ENCODE data around the gene ZMIZ2. TPM values are rescaled to one million over a fixed set of nuclear protein-coding genes. Genes with fewer than 3 reads are reported as not detected.
"Not testable (repeated sequence)": the region's sequence is repeated elsewhere in the genome, so short reads cannot be mapped to it uniquely, and the experiment has no call there.

The ZMIZ2 gene
- total RNA-seq, 1 experiment from 2014 or later: 142 TPM

DNA sequence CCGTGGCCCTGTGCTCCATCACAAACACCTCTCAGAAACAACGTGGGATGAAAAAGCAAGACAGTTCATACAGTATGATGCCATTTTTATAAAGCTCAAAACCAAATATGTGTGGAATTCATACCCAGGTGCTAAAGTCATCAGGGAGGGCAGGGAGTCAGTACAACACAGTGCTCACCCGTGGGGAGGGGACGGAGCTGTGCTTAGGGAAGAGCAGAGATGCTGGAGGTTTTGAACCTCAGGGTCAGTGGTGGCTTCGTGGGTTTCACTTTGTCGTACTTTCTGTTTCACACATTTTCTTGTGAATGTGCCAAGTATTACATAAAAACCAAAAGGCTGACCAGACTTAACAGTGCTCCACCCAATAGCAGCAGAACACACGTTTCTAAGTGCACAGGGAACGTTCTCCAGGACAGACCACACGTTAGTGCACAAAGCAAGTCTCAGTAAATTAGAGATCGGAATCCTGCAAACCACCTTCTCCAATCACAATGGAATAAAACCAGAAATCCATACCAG is 21.2 kb downstream of the ZMIZ2 start:
- Histone ChIP-seq H3K27me3 (ENCODE audit: insufficient read depth, low read depth) (no peaks in the 10 kb centered on the region), H3K9me3 (ENCODE audit: insufficient read depth, low read depth) (no peaks in the 10 kb centered on the region), H2AFZ (no peak overlapping the region), H3K36me3 (ENCODE audit: low read depth) (0 out of 2 replicates have a peak, but pooled peaks cover 5% of the 10 kb centered on the region), H3K4me2 (no peak overlapping the region), H4K20me1 (ENCODE audit: insufficient read depth) (no peaks in the 10 kb centered on the region), H3F3A (ENCODE audit: insufficient read depth, low read depth) (peaks cover 27% of the 10 kb centered on the region), H3K9me2 (ENCODE audit: insufficient read depth) (no peaks in the 10 kb centered on the region), H3K4me1 (replicated peaks; ENCODE audit: insufficient read depth) (peaks cover 9% of the 10 kb centered on the region), H3K27ac (no peak overlapping the region), H3K79me2 (ENCODE audit: low read depth) (no peaks in the 10 kb centered on the region), H3K4me3 (no peak overlapping the region)
- TF ChIP-seq, protein P1, sequence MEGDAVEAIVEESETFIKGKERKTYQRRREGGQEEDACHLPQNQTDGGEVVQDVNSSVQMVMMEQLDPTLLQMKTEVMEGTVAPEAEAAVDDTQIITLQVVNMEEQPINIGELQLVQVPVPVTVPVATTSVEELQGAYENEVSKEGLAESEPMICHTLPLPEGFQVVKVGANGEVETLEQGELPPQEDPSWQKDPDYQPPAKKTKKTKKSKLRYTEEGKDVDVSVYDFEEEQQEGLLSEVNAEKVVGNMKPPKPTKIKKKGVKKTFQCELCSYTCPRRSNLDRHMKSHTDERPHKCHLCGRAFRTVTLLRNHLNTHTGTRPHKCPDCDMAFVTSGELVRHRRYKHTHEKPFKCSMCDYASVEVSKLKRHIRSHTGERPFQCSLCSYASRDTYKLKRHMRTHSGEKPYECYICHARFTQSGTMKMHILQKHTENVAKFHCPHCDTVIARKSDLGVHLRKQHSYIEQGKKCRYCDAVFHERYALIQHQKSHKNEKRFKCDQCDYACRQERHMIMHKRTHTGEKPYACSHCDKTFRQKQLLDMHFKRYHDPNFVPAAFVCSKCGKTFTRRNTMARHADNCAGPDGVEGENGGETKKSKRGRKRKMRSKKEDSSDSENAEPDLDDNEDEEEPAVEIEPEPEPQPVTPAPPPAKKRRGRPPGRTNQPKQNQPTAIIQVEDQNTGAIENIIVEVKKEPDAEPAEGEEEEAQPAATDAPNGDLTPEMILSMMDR (conservative IDR thresholded peaks at IDR 0.05): no peak
- no peak for TF ChIP-seq EZH2 (IDR thresholded peaks at IDR 0.05; ENCODE audit: low read depth)
- DNase-seq: peak; percentile 37 to 47
- ChIA-PET POLR2A (ENCODE audit: unreplicated experiment) (interaction anchor here (1.0 kb wide), 1 partner anchor 28 kb away, joined by 3 read pairs; no protein-coding TSS in a partner anchor), CTCF (no interaction called here)
- BruUV-seq (replicated peaks): no TSS peak
- intact Hi-C loops (cut with micrococcal nuclease; ENCODE audit: unreplicated experiment): no loop called here

DNA sequence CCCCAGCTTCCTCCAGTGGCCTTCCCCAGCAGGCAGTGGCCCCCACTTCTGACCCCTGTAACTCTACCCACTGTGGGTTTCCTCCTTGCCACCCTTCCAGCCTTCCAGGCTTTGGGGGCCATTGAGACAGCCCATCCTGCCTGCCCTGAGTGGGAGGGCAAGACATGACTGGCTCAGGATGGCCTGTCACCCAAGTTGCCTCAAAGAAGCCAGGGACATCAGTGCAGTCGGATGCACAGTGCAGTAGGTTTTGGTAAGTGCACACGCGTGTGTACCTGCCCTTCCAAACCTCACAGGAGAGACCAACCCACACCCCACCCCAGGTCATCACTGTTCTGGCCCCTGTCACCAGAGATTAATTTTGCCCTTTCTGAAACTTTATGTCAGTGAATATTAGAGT is 22.7 kb downstream of the ZMIZ2 start:
- POLR2A ChIA-PET (ENCODE audit: unreplicated experiment): no interaction called here
- Histone ChIP-seq H3K4me1 (replicated peaks; ENCODE audit: insufficient read depth) (peaks cover 9% of the 10 kb centered on the region), H3K79me2 (ENCODE audit: low read depth) (no peaks in the 10 kb centered on the region), H3K4me3 (no peak overlapping the region), H3K27ac (no peak overlapping the region), H3K36me3 (ENCODE audit: low read depth) (no peaks in the 10 kb centered on the region), H3K9me2 (ENCODE audit: insufficient read depth) (no peaks in the 10 kb centered on the region), H3K9me3 (ENCODE audit: insufficient read depth, low read depth) (no peaks in the 10 kb centered on the region), H4K20me1 (ENCODE audit: insufficient read depth) (no peaks in the 10 kb centered on the region), H3K4me2 (no peak overlapping the region), H3F3A (ENCODE audit: insufficient read depth, low read depth) (peaks cover 21% of the 10 kb centered on the region), H2AFZ (no peak overlapping the region), H3K27me3 (ENCODE audit: insufficient read depth, low read depth) (no peaks in the 10 kb centered on the region)
- CTCF ChIA-PET: no interaction called here
- intact Hi-C loops (cut with micrococcal nuclease; ENCODE audit: unreplicated experiment): no loop called here
- no peak for DNase-seq
- BruUV-seq (replicated peaks): no TSS peak
- TF ChIP-seq EZH2 (IDR thresholded peaks at IDR 0.05; ENCODE audit: low read depth): no peak

DNA sequence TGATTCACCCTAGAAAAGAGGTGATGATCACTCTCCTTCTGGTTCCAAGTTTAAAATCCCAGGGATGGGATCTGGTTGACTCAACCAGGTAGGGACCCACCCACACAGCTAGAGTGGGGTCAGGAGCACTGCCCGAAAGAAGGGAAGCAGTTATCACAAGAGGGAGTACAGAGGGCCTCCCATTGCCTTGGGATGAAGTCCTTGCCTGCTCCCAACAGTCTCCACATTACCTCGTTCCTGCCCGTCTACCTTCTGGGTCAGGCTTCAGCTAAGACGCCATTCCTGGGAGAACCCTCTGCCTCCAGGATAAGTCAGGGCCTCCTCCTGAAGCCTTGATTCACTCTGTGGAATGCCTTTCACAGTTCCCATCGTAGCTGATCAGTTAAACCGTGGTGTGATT is 23.8 kb downstream of the ZMIZ2 start:
- H3K27ac ChIP-seq: no peak overlapping the region
- H3K4me3 ChIP-seq: no peak overlapping the region
- H2AFZ ChIP-seq: no peak overlapping the region
- peaks cover 9% of the 10 kb centered on the region for H3K4me1 ChIP-seq (replicated peaks; ENCODE audit: insufficient read depth)
- POLR2A ChIA-PET (ENCODE audit: unreplicated experiment): no interaction called here
- no peaks in the 10 kb centered on the region for H4K20me1 ChIP-seq (ENCODE audit: insufficient read depth)
- H3K27me3 ChIP-seq (ENCODE audit: insufficient read depth, low read depth): no peaks in the 10 kb centered on the region
- CTCF ChIA-PET: no interaction called here
- H3K79me2 ChIP-seq (ENCODE audit: low read depth): no peaks in the 10 kb centered on the region
- DNase-seq: peak in 1 of 2 experiments; percentile 30
- BruUV-seq (replicated peaks): no TSS peak
- H3F3A ChIP-seq (ENCODE audit: insufficient read depth, low read depth): peaks cover 21% of the 10 kb centered on the region
- intact Hi-C loops (cut with micrococcal nuclease; ENCODE audit: unreplicated experiment): no loop called here
- H3K9me2 ChIP-seq (ENCODE audit: insufficient read depth): no peaks in the 10 kb centered on the region
- no peaks in the 10 kb centered on the region for H3K9me3 ChIP-seq (ENCODE audit: insufficient read depth, low read depth)
- no peak for TF ChIP-seq EZH2 (IDR thresholded peaks at IDR 0.05; ENCODE audit: low read depth)
- TF ChIP-seq, protein P1 (conservative IDR thresholded peaks at IDR 0.05): no peak
- no peak overlapping the region for H3K4me2 ChIP-seq
- H3K36me3 ChIP-seq (ENCODE audit: low read depth): no peaks in the 10 kb centered on the region

DNA sequence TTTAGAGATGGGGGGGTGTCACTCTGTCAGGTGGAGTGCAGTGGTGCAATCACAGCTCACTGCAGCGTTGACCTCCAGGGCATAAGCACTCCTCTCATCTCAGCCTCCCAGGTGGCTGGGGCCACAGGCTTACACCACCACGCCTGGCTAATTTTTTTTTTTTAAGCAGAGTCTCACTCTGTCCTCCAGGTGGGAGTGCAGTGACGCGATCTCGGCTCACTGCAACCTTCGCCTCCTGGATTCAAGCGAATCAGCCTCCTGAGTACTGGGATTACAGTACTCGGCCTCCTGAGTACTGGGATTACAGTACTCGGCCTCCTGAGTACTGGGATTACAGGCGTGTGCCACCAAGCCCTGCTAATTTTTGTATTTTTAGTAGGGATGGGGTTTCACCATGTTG is 24.2 kb downstream of the ZMIZ2 start:
- Histone ChIP-seq H4K20me1 (ENCODE audit: insufficient read depth) (no peaks in the 10 kb centered on the region), H3K36me3 (ENCODE audit: low read depth) (no peaks in the 10 kb centered on the region), H3F3A (ENCODE audit: insufficient read depth, low read depth) (peaks cover 21% of the 10 kb centered on the region), H3K4me1 (replicated peaks; ENCODE audit: insufficient read depth) (peaks cover 9% of the 10 kb centered on the region), H3K9me2 (ENCODE audit: insufficient read depth) (no peaks in the 10 kb centered on the region), H3K4me2 (no peak overlapping the region), H3K27me3 (ENCODE audit: insufficient read depth, low read depth) (no peaks in the 10 kb centered on the region), H3K9me3 (ENCODE audit: insufficient read depth, low read depth) (no peaks in the 10 kb centered on the region), H3K79me2 (ENCODE audit: low read depth) (no peaks in the 10 kb centered on the region), H3K27ac (no peak overlapping the region), H3K4me3 (no peak overlapping the region), H2AFZ (no peak overlapping the region)
- peak in 1 of 2 experiments; percentile 34 for DNase-seq
- intact Hi-C loops (cut with micrococcal nuclease; ENCODE audit: unreplicated experiment): no loop called here
- no TSS peak for BruUV-seq (replicated peaks)
- TF ChIP-seq, protein P1 (conservative IDR thresholded peaks at IDR 0.05): no peak
- no peak for TF ChIP-seq EZH2 (IDR thresholded peaks at IDR 0.05; ENCODE audit: low read depth)
- ChIA-PET POLR2A (ENCODE audit: unreplicated experiment) (no interaction called here), CTCF (no interaction called here)

DNA sequence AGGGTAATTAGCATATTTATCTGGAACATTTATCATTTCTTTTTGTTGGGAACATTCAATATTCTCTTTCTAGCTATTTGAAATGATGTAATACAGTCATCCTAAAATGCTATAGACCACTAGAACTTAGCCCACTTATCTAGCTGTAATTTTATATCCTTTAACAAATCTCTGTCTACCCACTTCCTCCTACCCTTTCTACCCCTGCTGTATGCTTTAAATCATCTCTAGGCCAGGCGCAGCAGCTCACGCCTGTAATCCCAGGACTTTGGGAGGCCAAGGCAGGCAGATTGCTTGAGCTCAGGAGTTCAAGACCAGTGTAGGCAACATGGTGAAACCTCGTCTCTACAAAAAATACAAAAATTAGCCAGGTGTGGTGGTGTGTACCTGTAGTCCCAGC is 25.8 kb downstream of the ZMIZ2 start:
- H3F3A ChIP-seq (ENCODE audit: insufficient read depth, low read depth); H3K27ac ChIP-seq; intact Hi-C loops (cut with micrococcal nuclease; ENCODE audit: unreplicated experiment); H3K9me2 ChIP-seq (ENCODE audit: insufficient read depth); H3K27me3 ChIP-seq (ENCODE audit: insufficient read depth, low read depth); BruUV-seq (replicated peaks); H4K20me1 ChIP-seq (ENCODE audit: insufficient read depth); H3K79me2 ChIP-seq (ENCODE audit: low read depth); H3K4me3 ChIP-seq; H2AFZ ChIP-seq; H3K36me3 ChIP-seq (ENCODE audit: low read depth); H3K9me3 ChIP-seq (ENCODE audit: insufficient read depth, low read depth); H3K4me2 ChIP-seq; H3K4me1 ChIP-seq (replicated peaks; ENCODE audit: insufficient read depth); CTCF ChIA-PET: not testable (repeated sequence)
- POLR2A ChIA-PET (ENCODE audit: unreplicated experiment): interaction anchor here (0.5 kb wide), 1 partner anchor 154 kb away, joined by 3 read pairs; no protein-coding TSS in a partner anchor
- peak in 1 of 2 experiments; percentile 16 for DNase-seq
